HEK293 (cell line): ENCODE results near the gene EMP3.

ENCODE experiments used
- CTCF ChIA-PET: fragments of 350-600 bp; formaldehyde crosslinking; extraction: SDS; loops from one replicate; lab custom pipeline; 2021; ENCODE audit warnings: antibody characterized with exemption; lab: Yijun Ruan, JAX
- POLR2A ChIA-PET: fragments of 300-600 bp; formaldehyde crosslinking; extraction: SDS; loops from one replicate; lab custom pipeline; 2020; ENCODE audit warnings: antibody characterized with exemption, inconsistent platforms; lab: Yijun Ruan, JAX
- H3K27ac ChIP-seq: fragments of 200-500 bp; sonication (Bioruptor generic); 2 replicates; pipeline ENCODE4 v1.5.1; 2014; ENCODE audit warnings: low read depth, low read length, control low read depth, inconsistent platforms; ENCODE audit errors: extremely low read depth
- H3K36me3 ChIP-seq, 2 experiments: fragments of 200-500 bp in 1 of 2; sonication (Bioruptor generic) in 1 of 2; 1 replicate in 1 of 2; 2 replicates in 1 of 2; pipeline ENCODE4 v1.5.1; 2014 to 2017; ENCODE audit warnings: inconsistent platforms in 2 of 2, low read length in 2 of 2; ENCODE audit not compliant: control insufficient read depth in 2 of 2, insufficient read depth in 1 of 2
- H3K4me1 ChIP-seq: fragments of 200-500 bp; sonication (Bioruptor generic); 2 replicates; pipeline ENCODE4 v1.5.1; 2014; ENCODE audit warnings: mild to moderate bottlenecking, low read length, inconsistent platforms; ENCODE audit not compliant: control insufficient read depth, insufficient read depth
- H3K4me3 ChIP-seq: 2 replicates; pipeline ENCODE4 v1.5.1; 2011; ENCODE audit warnings: low read depth, mild to moderate bottlenecking, control low read depth, low read length, moderate library complexity
- H3K9me3 ChIP-seq: fragments of 200-500 bp; sonication (Bioruptor generic); 2 replicates; pipeline ENCODE4 v1.5.1; 2014; ENCODE audit warnings: low read depth, low read length, inconsistent platforms; ENCODE audit not compliant: control insufficient read depth, insufficient read depth
- GLIS1 ChIP-seq: fragments of 450-650 bp; formaldehyde crosslinking; IDR thresholded peaks from 2 replicates; pipeline ENCODE4 v1.5.1; 2016; ENCODE audit warnings: missing biosample characterization, missing genetic modification characterization
- GLIS2 ChIP-seq: fragments of 450-650 bp; formaldehyde crosslinking; IDR thresholded peaks from 2 replicates; pipeline ENCODE4 v1.5.1; 2016; ENCODE audit warnings: missing biosample characterization, missing genetic modification characterization
- HOXC10 ChIP-seq: sonication (generic); formaldehyde crosslinking; IDR thresholded peaks from 2 replicates; pipeline ENCODE4 v1.8.1; 2023; ENCODE audit warnings: mild to moderate bottlenecking, missing genetic modification reagents
- HOXD13 ChIP-seq: sonication (generic); formaldehyde crosslinking; IDR thresholded peaks from 2 replicates; pipeline ENCODE4 v1.8.0; 2022; ENCODE audit warnings: missing genetic modification reagents, borderline replicate concordance
- MZF1 ChIP-seq: fragments of 450-650 bp; formaldehyde crosslinking; IDR thresholded peaks from 2 replicates; pipeline ENCODE4 v1.5.1; 2017; ENCODE audit warnings: missing biosample characterization, missing genetic modification characterization, borderline replicate concordance
- SCRT2 ChIP-seq: fragments of 450-650 bp; formaldehyde crosslinking; IDR thresholded peaks from 2 replicates; pipeline ENCODE4 v1.5.1; 2016; ENCODE audit warnings: missing biosample characterization, missing genetic modification characterization
- TCF7L2 ChIP-seq: IDR thresholded peaks from 2 replicates; pipeline ENCODE4 v1.6.1; 2011; ENCODE audit warnings: low read depth, mild to moderate bottlenecking, inconsistent platforms, low read length, moderate library complexity, borderline replicate concordance
- YY2 ChIP-seq: fragments of 450-650 bp; formaldehyde crosslinking; IDR thresholded peaks from 2 replicates; pipeline ENCODE4 v1.5.1; 2016; ENCODE audit warnings: missing biosample characterization, missing genetic modification characterization
- ZBTB1 ChIP-seq: fragments of 450-650 bp; formaldehyde crosslinking; IDR thresholded peaks from 2 replicates; pipeline ENCODE4 v1.5.1; 2016; ENCODE audit warnings: missing biosample characterization, missing genetic modification characterization
- ZBTB20 ChIP-seq: fragments of 450-650 bp; formaldehyde crosslinking; IDR thresholded peaks from 2 replicates; pipeline ENCODE4 v1.5.1; 2016; ENCODE audit warnings: missing biosample characterization, missing genetic modification characterization
- ZBTB7A ChIP-seq: fragments of 450-650 bp; formaldehyde crosslinking; IDR thresholded peaks from 2 replicates; pipeline ENCODE4 v1.5.1; 2016; ENCODE audit warnings: low read depth, missing biosample characterization, missing genetic modification characterization
- ZNF121 ChIP-seq: fragments of 450-650 bp; formaldehyde crosslinking; IDR thresholded peaks from 2 replicates; pipeline ENCODE4 v1.5.1; 2016; ENCODE audit warnings: missing biosample characterization, missing genetic modification characterization
- ZNF155 ChIP-seq: fragments of 450-650 bp; formaldehyde crosslinking; IDR thresholded peaks from 2 replicates; pipeline ENCODE4 v1.5.1; 2016; ENCODE audit warnings: missing biosample characterization, missing genetic modification characterization
- ZNF175 ChIP-seq: fragments of 450-650 bp; formaldehyde crosslinking; IDR thresholded peaks from 2 replicates; pipeline ENCODE4 v1.5.1; 2016; ENCODE audit warnings: missing biosample characterization, missing genetic modification characterization
- ZNF530 ChIP-seq: fragments of 450-650 bp; formaldehyde crosslinking; IDR thresholded peaks from 2 replicates; pipeline ENCODE4 v1.5.1; 2016; ENCODE audit warnings: low read depth, missing biosample characterization, missing genetic modification characterization
- ZNF548 ChIP-seq: fragments of 450-650 bp; formaldehyde crosslinking; IDR thresholded peaks from 2 replicates; pipeline ENCODE4 v1.5.1; 2016; ENCODE audit warnings: missing biosample characterization, missing genetic modification characterization
- ZNF596 ChIP-seq: fragments of 450-650 bp; IDR thresholded peaks from 2 replicates; pipeline ENCODE4 v1.5.0; 2018; ENCODE audit warnings: missing biosample characterization, mild to moderate bottlenecking, missing genetic modification characterization, moderate library complexity
- ZNF677 ChIP-seq: fragments of 450-650 bp; IDR thresholded peaks from 2 replicates; pipeline ENCODE4 v1.5.0; 2018; ENCODE audit warnings: missing biosample characterization, mild to moderate bottlenecking, missing genetic modification characterization, moderate library complexity
- ZNF791 ChIP-seq: fragments of 450-650 bp; formaldehyde crosslinking; IDR thresholded peaks from 2 replicates; pipeline ENCODE4 v1.5.1; 2016; ENCODE audit warnings: missing biosample characterization, missing genetic modification characterization
- ZNF830 ChIP-seq: fragments of 450-650 bp; IDR thresholded peaks from 2 replicates; pipeline ENCODE4 v1.5.0; 2018; ENCODE audit warnings: missing biosample characterization, missing genetic modification characterization, low read depth, mild to moderate bottlenecking, moderate library complexity
- ZXDB ChIP-seq: fragments of 450-650 bp; formaldehyde crosslinking; IDR thresholded peaks from 2 replicates; pipeline ENCODE4 v1.5.1; 2016; ENCODE audit warnings: missing biosample characterization, missing genetic modification characterization
- TF ChIP-seq, protein P1 (sequence below): fragments of 450-650 bp; formaldehyde crosslinking; IDR thresholded peaks from 2 replicates; pipeline ENCODE4 v1.5.1; 2016; ENCODE audit warnings: missing biosample characterization, missing genetic modification characterization
- TF ChIP-seq, protein P2 (sequence below): fragments of 450-650 bp; formaldehyde crosslinking; conservative IDR thresholded peaks from 2 replicates; pipeline ENCODE4 v1.5.1; 2016; ENCODE audit warnings: low read depth, missing biosample characterization, missing genetic modification characterization
- TF ChIP-seq, protein P3 (sequence below): fragments of 450-650 bp; formaldehyde crosslinking; IDR thresholded peaks from 2 replicates; pipeline ENCODE4 v1.5.1; 2016; ENCODE audit warnings: missing biosample characterization, missing genetic modification characterization
- TF ChIP-seq, protein P4 (sequence below): fragments of 450-650 bp; formaldehyde crosslinking; IDR thresholded peaks from 2 replicates; pipeline ENCODE4 v1.5.1; 2016; ENCODE audit warnings: missing biosample characterization, missing genetic modification characterization, borderline replicate concordance
- TF ChIP-seq, protein P5 (sequence below): fragments of 450-650 bp; formaldehyde crosslinking; IDR thresholded peaks from 2 replicates; pipeline ENCODE4 v1.5.1; 2016; ENCODE audit warnings: missing biosample characterization, missing genetic modification characterization

Gene EMP3

DNA sequence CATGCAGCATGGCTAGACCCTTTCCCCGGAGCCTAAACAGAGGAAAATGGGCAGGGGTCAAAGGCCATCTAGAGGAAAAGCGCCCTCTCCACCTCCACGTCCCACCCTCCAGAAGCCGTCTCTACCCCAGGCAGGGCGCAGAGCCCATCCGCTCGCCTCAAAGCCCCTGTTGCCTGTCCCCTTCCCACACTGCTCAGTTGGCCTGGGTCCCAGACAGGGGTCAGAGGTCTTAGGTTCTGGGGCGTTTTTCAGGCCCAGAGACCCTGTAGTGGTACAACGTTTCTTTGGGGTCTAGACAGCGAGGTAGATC is 38.1 kb downstream of the EMP3 start:
- peak overlapping the region; percentile 54 for H3K4me3 ChIP-seq
- peak overlapping the region; percentile 89 for H3K27ac ChIP-seq
- ChIA-PET POLR2A (interaction anchor here (0.5 to 2.7 kb wide), 33 partner anchors 9 to 1124 kb away, joined by 3 to 54 read pairs (median 5); partner anchors contain the start of genes EMP3, GRIN2D, KDELR1 and RPL13A), CTCF (interaction anchor here (0.7 to 3.3 kb wide), 10 partner anchors 10 to 221 kb away, joined by 3 to 28 read pairs (median 5); partner anchors contain the start of gene KDELR1)
- no peaks in the 10 kb centered on the region for H3K9me3 ChIP-seq
- peaks cover 3 to 7% of the 10 kb centered on the region in 2 experiments; a peak in 2 of 3 replicates for H3K36me3 ChIP-seq
- peaks cover 4% of the 10 kb centered on the region; the same call in 1 of the 2 replicates for H3K4me1 ChIP-seq
- TF ChIP-seq MZF1 (tag by site-specific recombination) (peak; percentile 22; the same call in 1 of the 2 replicates), ZXDB (tag by site-specific recombination) (peak; percentile 84), ZBTB20 (tag by site-specific recombination) (peak; percentile 43; the same call in 1 of the 2 replicates), ZNF548 (tag by site-specific recombination) (no peak), GLIS2 (tag by site-specific recombination) (peak; percentile 72; the same call in 1 of the 2 replicates), ZNF175 (no peak), ZBTB7A (peak; percentile 97), ZNF121 (no peak), ZNF791 (tag by site-specific recombination) (no peak), ZNF530 (tag by site-specific recombination) (0 out of 2 replicates have a peak, but pooled peaks have one; percentile 23), ZNF677 (tag by site-specific recombination) (no peak), HOXC10 (CRISPR knock-in tag) (no peak), ZNF596 (no peak), HOXD13 (CRISPR knock-in tag) (no peak), ZNF830 (tag by site-specific recombination) (no peak), TCF7L2 (no peak), GLIS1 (no peak; the same call in 1 of the 2 replicates), ZBTB1 (tag by site-specific recombination) (no peak), SCRT2 (tag by site-specific recombination) (peak; percentile 74), YY2 (tag by site-specific recombination) (no peak), ZNF155 (tag by site-specific recombination) (no peak)
- TF ChIP-seq, protein P1, sequence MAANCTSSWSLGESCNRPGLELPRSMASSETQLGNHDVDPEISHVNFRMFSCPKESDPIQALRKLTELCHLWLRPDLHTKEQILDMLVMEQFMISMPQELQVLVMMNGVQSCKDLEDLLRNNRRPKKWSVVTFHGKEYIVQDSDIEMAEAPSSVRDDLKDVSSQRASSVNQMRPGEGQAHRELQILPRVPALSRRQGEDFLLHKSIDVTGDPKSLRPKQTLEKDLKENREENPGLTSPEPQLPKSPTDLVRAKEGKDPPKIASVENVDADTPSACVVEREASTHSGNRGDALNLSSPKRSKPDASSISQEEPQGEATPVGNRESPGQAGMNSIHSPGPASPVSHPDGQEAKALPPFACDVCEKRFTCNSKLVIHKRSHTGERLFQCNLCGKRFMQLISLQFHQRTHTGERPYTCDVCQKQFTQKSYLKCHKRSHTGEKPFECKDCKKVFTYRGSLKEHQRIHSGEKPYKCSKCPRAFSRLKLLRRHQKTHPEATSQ (tag by site-specific recombination), result no peak
- TF ChIP-seq, protein P2, sequence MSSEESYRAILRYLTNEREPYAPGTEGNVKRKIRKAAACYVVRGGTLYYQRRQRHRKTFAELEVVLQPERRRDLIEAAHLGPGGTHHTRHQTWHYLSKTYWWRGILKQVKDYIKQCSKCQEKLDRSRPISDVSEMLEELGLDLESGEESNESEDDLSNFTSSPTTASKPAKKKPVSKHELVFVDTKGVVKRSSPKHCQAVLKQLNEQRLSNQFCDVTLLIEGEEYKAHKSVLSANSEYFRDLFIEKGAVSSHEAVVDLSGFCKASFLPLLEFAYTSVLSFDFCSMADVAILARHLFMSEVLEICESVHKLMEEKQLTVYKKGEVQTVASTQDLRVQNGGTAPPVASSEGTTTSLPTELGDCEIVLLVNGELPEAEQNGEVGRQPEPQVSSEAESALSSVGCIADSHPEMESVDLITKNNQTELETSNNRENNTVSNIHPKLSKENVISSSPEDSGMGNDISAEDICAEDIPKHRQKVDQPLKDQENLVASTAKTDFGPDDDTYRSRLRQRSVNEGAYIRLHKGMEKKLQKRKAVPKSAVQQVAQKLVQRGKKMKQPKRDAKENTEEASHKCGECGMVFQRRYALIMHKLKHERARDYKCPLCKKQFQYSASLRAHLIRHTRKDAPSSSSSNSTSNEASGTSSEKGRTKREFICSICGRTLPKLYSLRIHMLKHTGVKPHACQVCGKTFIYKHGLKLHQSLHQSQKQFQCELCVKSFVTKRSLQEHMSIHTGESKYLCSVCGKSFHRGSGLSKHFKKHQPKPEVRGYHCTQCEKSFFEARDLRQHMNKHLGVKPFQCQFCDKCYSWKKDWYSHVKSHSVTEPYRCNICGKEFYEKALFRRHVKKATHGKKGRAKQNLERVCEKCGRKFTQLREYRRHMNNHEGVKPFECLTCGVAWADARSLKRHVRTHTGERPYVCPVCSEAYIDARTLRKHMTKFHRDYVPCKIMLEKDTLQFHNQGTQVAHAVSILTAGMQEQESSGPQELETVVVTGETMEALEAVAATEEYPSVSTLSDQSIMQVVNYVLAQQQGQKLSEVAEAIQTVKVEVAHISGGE (tag by site-specific recombination), result peak; percentile 44; the same call in 1 of the 2 replicates
- TF ChIP-seq, protein P3, sequence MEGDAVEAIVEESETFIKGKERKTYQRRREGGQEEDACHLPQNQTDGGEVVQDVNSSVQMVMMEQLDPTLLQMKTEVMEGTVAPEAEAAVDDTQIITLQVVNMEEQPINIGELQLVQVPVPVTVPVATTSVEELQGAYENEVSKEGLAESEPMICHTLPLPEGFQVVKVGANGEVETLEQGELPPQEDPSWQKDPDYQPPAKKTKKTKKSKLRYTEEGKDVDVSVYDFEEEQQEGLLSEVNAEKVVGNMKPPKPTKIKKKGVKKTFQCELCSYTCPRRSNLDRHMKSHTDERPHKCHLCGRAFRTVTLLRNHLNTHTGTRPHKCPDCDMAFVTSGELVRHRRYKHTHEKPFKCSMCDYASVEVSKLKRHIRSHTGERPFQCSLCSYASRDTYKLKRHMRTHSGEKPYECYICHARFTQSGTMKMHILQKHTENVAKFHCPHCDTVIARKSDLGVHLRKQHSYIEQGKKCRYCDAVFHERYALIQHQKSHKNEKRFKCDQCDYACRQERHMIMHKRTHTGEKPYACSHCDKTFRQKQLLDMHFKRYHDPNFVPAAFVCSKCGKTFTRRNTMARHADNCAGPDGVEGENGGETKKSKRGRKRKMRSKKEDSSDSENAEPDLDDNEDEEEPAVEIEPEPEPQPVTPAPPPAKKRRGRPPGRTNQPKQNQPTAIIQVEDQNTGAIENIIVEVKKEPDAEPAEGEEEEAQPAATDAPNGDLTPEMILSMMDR, result no peak; the same call in 1 of the 2 replicates
- TF ChIP-seq, protein P4, sequence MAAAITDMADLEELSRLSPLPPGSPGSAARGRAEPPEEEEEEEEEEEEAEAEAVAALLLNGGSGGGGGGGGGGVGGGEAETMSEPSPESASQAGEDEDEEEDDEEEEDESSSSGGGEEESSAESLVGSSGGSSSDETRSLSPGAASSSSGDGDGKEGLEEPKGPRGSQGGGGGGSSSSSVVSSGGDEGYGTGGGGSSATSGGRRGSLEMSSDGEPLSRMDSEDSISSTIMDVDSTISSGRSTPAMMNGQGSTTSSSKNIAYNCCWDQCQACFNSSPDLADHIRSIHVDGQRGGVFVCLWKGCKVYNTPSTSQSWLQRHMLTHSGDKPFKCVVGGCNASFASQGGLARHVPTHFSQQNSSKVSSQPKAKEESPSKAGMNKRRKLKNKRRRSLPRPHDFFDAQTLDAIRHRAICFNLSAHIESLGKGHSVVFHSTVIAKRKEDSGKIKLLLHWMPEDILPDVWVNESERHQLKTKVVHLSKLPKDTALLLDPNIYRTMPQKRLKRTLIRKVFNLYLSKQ (tag by site-specific recombination), result no peak
- TF ChIP-seq, protein P5, sequence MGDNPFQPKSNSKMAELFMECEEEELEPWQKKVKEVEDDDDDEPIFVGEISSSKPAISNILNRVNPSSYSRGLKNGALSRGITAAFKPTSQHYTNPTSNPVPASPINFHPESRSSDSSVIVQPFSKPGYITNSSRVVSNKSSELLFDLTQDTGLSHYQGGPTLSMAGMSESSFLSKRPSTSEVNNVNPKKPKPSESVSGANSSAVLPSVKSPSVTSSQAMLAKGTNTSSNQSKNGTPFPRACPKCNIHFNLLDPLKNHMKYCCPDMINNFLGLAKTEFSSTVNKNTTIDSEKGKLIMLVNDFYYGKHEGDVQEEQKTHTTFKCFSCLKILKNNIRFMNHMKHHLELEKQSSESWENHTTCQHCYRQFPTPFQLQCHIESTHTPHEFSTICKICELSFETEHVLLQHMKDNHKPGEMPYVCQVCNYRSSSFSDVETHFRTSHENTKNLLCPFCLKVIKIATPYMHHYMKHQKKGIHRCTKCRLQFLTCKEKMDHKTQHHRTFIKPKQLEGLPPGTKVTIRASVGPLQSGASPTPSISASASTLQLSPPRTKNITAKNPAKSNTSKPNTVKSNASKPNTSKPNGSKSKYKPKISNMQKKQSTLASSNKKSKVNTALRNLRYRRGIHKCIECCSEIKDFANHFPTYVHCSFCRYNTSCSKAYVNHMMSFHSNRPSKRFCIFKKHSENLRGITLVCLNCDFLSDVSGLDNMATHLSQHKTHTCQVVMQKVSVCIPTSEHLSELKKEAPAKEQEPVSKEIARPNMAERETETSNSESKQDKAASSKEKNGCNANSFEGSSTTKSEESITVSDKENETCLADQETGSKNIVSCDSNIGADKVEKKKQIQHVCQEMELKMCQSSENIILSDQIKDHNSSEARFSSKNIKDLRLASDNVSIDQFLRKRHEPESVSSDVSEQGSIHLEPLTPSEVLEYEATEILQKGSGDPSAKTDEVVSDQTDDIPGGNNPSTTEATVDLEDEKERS (tag by site-specific recombination), result 0 out of 2 replicates have a peak, but pooled peaks have one; percentile 22
